Fibroblast of pulmonary artery (primary cell): ENCODE measurements around the gene PRR12.

Experiments
- DNase-seq: peaks from one replicate; pipeline ENCODE4 v3.0.0-alpha.2; 2010; ENCODE audit warnings: low read depth
- H3K4me3 ChIP-seq: replicated peaks from 2 replicates; pipeline ENCODE4 v1.5.1; 2011; ENCODE audit warnings: low read depth, mild to moderate bottlenecking, control low read depth, low read length, moderate library complexity
- CTCF ChIP-seq: IDR thresholded peaks from 2 replicates; pipeline ENCODE4 v1.5.1; 2011; ENCODE audit warnings: mild to moderate bottlenecking, control low read depth, low read length, inconsistent platforms; ENCODE audit errors: missing control alignments

PRR12 gene

GRCh38 chr19:49555600-49556411, 35.2 kb upstream of the PRR12 start:
- peak; percentile 29 for DNase-seq
- no peak for TF ChIP-seq CTCF
- no peak overlapping the region for H3K4me3 ChIP-seq

- no peak for DNase-seq
- no peak for TF ChIP-seq CTCF
- H3K4me3 ChIP-seq, result no peak overlapping the region
These were observed 34.3 kb upstream of the PRR12 start for GRCh38 chr19:49556412-49557398.

- no peak overlapping the region for H3K4me3 ChIP-seq
- DNase-seq, result no peak
- no peak for TF ChIP-seq CTCF
These were observed 33.2 kb upstream of the PRR12 start for GRCh38 chr19:49557641-49558325.

GRCh38 chr19:49558591-49558990, 32.4 kb upstream of the PRR12 start:
- no peak overlapping the region for H3K4me3 ChIP-seq
- DNase-seq, result no peak
- TF ChIP-seq CTCF, result no peak

GRCh38 chr19:49559443-49559842, 31.5 kb upstream of the PRR12 start:
- H3K4me3 ChIP-seq, result no peak overlapping the region
- TF ChIP-seq CTCF, result no peak
- no peak for DNase-seq

- TF ChIP-seq CTCF, result no peak
- no peak overlapping the region for H3K4me3 ChIP-seq
- DNase-seq, result no peak
These were observed 31.1 kb upstream of the PRR12 start for GRCh38 chr19:49559928-49560327.
